HL-60 (cell line): ENCODE measurements around the gene COLEC12.

ENCODE experiments used
- POLR2AphosphoS5 ChIP-seq: IDR thresholded peaks from 2 replicates; pipeline ENCODE4 v1.6.1; 2012; ENCODE audit warnings: low read depth
- SPI1 ChIP-seq: IDR thresholded peaks from 2 replicates; pipeline ENCODE4 v1.6.1; 2012; ENCODE audit warnings: low read depth, mild to moderate bottlenecking, borderline replicate concordance
- TF ChIP-seq, protein P1 (sequence below): IDR thresholded peaks from one replicate; pipeline ENCODE4 v1.5.1; 2011; ENCODE audit warnings: low read length, control low read depth, inconsistent platforms; ENCODE audit not compliant: insufficient read depth
- TF ChIP-seq, protein P2 (sequence below): IDR thresholded peaks from 2 replicates; pipeline ENCODE4 v1.6.1; 2012; ENCODE audit warnings: low read depth; ENCODE audit not compliant: insufficient replicate concordance

DNA sequence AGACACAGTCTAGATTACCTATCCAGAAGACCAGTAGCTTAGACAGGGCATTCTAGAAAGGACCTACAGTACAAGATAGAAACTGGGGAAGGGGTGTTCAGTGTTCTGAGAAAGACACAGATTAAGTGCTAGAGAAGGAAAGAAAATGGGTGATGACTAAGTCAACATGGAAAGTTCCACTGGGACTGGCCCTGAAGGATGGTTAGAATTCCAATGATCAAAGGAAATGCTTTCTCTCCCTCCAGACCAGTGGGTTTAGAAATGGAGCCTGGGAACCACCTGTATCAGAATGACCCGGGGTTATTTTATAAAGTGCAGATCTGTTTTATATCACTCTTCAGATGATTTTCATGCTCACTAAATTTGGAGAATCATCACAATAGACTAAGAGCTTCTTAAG lies 5.8 kb upstream of the COLEC12 start:
- TF ChIP-seq, protein P1, sequence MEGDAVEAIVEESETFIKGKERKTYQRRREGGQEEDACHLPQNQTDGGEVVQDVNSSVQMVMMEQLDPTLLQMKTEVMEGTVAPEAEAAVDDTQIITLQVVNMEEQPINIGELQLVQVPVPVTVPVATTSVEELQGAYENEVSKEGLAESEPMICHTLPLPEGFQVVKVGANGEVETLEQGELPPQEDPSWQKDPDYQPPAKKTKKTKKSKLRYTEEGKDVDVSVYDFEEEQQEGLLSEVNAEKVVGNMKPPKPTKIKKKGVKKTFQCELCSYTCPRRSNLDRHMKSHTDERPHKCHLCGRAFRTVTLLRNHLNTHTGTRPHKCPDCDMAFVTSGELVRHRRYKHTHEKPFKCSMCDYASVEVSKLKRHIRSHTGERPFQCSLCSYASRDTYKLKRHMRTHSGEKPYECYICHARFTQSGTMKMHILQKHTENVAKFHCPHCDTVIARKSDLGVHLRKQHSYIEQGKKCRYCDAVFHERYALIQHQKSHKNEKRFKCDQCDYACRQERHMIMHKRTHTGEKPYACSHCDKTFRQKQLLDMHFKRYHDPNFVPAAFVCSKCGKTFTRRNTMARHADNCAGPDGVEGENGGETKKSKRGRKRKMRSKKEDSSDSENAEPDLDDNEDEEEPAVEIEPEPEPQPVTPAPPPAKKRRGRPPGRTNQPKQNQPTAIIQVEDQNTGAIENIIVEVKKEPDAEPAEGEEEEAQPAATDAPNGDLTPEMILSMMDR, result no peak
- TF ChIP-seq POLR2AphosphoS5 (no peak), SPI1 (no peak)
- TF ChIP-seq, protein P2, sequence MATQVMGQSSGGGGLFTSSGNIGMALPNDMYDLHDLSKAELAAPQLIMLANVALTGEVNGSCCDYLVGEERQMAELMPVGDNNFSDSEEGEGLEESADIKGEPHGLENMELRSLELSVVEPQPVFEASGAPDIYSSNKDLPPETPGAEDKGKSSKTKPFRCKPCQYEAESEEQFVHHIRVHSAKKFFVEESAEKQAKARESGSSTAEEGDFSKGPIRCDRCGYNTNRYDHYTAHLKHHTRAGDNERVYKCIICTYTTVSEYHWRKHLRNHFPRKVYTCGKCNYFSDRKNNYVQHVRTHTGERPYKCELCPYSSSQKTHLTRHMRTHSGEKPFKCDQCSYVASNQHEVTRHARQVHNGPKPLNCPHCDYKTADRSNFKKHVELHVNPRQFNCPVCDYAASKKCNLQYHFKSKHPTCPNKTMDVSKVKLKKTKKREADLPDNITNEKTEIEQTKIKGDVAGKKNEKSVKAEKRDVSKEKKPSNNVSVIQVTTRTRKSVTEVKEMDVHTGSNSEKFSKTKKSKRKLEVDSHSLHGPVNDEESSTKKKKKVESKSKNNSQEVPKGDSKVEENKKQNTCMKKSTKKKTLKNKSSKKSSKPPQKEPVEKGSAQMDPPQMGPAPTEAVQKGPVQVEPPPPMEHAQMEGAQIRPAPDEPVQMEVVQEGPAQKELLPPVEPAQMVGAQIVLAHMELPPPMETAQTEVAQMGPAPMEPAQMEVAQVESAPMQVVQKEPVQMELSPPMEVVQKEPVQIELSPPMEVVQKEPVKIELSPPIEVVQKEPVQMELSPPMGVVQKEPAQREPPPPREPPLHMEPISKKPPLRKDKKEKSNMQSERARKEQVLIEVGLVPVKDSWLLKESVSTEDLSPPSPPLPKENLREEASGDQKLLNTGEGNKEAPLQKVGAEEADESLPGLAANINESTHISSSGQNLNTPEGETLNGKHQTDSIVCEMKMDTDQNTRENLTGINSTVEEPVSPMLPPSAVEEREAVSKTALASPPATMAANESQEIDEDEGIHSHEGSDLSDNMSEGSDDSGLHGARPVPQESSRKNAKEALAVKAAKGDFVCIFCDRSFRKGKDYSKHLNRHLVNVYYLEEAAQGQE, result no peak
